ENCODE measurements around the gene PLCB1.
"Not testable (repeated sequence)": the region's sequence is repeated elsewhere in the genome, so short reads cannot be mapped to it uniquely, and the experiment has no call there.

PLCB1 gene

DNA sequence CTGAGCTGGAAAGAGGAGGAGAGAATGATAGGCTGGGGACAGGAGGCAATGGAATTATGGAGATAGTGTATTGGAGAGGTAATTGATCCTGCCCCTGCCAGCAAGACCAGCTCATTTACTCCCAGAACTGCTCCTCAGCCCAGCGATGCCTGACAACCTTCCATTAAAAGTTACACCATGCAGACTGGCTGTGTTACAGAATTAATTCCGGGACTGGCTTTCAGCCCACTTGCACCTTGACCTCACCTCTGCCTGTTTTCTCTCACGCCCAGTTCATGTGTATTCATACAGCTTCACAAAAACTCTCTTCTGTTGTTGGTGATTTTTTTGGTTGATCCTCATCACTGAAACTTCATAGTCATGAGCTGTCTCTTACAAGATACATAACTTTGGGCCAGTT is 207.3 kb downstream of the PLCB1 start:
- no peak for DNase-seq

DNA sequence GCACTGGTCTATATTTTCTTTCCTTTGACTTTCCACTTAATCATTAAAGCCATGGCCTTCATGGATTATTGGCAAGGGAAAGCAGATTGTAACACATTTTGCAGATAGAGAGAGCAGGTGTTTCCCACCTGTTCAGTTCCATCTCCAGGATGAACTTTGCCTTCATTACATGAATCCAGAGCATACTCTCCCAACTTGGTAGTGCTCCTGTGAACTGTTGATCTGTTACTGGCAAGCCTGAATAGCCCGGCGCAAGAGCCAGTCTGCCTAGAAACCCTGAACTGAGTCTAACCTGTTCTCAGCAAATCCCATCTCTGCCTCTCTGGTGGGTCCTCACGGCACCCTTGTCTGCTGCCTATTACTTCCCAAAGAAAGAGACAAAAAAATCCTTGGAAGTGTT is 210.3 kb downstream of the PLCB1 start:
- no peak for DNase-seq

DNA sequence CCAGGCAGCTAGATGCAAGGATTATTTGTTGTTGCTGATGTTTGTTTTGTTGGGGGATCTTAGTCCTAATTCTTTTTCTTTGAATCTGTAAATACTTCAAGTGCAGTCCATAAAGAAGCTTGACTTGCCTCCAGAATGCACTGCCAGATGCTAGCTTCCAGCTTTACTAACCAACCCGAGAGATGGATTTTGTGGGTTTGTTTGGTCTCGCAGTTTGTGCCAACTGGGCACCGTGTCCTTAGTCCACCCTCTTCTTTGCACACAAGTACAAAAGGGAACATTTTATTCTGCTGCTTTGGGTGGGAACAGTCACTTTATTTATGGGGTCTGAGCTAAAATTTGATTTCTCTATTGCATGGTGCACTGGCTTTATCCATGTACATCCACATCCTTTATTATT is 212.0 kb downstream of the PLCB1 start:
- no peak for DNase-seq

DNA sequence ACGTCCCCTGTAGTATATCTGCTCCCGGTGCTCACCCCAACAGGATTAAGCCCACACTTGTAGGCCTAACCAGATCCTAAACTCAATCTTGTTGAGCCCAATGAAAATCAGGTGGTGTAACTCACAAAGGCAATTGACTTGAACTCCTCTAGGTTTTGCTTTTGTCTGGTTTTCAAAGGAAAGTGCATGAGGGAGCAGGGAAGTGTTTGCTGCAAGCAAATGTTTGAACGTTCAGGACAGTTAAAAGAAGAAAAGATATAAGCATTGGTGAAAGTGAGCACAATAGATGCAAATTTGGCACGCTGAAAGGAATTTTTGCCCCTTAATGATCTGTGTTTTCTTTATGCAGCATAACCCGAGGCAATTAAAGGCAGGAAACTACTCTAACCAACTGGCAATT is 212.6 kb downstream of the PLCB1 start:
- DNase-seq, result no peak

DNA sequence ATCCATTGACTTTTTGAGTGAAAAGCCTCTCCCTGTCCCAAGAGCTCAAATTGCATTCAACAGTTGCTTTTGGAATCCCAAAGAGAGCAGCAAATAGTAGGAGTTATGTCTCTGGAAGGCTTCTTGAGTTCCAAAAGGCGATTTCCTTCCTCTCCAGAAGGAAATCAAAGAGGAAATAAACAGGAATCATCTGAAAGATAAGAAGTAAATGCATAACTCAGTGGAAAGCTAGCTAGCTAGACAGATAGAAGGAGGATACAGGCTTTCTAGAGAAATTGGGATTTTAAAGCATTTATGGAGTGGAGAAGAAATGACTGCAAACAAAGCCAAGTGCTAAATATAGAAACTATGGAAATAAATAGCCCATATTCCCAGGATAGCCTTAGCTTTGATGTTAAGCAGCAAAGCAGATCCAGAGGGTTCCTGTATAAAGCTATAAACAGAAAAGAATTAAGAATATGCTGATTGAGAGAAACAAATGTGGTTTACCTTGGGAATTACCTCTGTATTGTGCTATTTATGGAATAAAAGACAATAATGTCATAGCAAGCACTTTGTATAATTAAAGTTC is 214.7 kb downstream of the PLCB1 start:
- DNase-seq, result no peak

DNA sequence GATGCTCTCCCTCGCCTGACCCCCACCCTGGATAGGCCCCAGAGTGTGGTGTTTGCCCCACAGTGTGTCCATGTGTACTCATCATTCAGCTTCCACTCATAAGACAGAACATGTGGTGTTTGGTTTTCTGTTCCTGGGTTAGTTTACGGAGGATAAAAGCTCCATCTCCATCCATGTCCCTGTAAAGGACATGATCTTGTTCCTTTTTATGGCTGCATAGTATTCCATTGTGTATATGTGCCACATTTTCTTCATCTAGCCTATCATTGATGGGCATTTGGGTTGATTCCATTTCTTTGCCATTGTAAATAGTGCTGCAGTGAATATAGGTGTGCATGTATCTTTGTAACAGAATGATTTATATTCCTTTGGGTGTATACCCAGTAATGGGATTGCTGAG is 218.2 kb downstream of the PLCB1 start:
- DNase-seq, result not testable (repeated sequence)

DNA sequence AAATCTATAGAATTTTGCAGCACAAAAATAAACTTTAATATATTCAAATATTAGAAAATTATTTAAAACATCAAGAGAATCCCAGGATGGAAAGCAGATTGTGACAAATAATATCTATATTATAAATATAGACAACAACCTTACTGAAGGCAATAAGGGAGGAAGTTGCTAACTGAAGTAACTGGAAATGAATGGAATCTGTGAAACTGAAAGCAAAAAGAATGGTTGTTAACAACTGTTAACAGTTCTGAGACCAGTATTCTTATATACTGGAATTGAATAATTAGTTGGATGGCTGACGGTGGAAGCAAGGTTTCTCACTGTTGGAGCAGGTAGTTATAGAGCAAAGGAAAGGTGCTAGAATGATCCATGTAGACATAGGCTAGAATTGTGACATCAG is 220.4 kb downstream of the PLCB1 start:
- no peak for DNase-seq

DNA sequence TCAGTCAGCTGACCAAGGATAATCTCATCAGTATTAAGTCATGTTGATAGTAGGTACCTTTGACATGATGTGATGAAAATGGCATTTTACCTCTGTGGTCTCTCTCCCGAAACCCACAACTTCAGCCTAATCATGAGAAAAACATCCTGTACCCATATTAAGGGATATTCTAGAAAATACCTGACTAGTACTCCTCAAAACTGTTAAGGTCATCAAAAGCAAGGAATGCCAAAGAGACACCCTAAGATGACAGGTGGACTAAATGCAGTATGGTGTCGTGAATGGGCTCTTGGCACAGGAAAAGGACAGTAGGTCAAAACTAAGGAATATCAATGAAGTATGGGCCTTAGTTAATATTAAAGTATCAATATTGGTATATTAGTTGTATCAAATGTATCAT is 221.4 kb downstream of the PLCB1 start:
- no peak for DNase-seq

DNA sequence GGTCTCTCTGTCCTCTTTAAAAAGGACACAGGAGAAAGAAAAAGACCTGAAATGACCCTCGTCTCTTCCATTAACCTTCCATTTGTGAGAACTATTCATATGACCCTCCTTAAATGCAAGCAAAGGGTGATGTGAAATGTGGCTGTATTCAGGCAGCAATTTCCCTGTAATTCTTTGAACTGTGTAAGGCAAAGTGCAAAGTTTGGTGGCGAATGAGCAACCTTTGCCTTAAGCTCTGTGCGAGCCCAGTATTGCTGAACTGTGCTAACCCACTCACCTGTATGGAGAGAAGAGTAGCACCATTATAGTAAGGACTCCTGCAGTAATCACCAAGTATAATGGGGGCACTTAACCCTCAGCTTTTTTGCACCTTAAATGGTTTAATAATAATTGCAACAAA is 223.4 kb downstream of the PLCB1 start:
- no peak for DNase-seq

DNA sequence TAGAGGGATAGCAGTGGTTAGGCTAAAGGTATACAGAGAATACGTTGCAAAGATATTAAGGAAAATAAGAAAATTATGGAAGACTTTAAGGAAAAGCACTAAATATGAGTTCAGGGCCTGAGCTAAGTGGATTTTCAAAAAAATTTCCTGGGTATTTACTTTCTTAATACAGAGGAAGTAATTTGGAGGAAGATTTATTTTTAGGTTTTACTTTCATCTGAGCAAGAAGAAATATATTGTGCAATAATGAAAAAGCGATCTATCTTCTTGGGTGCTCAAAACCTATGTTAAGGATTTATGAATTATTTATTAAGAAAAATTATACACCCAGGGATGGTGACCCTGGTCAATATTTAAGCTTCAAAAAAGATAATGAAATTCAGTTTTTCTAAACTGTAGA is 224.7 kb downstream of the PLCB1 start:
- no peak for DNase-seq

DNA sequence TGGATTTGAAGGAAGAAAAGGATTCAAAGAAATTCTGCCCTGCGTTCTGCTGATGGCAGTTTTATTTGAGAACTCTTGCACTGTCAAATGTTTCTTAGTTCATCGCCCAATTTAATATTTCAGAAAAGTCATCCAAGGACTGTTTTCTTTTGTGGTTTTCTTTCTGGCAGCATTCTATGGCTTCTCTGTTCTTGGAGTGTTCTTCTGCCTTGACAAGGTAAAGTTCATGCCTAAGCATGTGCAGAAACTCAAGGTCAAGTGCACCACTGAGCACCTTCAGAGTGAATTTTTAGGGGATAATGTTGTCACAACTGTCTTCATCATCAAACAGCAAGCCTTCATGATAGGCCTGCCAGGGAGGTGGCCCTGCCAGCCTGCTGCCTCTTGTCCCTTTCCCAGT is 225.6 kb downstream of the PLCB1 start:
- DNase-seq, result no peak

DNA sequence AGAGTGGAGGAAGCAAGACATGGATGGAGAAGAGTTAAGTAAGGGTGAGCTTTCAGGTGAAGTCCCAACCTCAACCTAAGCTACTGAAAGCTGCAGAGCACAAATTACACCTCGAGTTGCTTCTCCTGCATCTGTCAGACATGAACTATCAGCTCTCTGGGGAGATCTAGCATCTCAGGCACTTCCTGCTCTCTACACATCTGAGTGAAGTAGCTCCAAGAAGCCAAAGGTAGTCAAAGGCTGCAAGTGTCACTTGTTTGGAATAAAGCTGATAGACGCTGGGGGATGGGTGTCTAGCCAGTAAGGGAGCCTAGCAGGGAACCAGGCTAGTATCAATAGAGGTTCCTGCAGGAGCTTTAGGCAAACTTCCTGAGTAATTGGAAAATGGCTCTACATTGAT is 228.0 kb downstream of the PLCB1 start:
- no peak for DNase-seq

DNA sequence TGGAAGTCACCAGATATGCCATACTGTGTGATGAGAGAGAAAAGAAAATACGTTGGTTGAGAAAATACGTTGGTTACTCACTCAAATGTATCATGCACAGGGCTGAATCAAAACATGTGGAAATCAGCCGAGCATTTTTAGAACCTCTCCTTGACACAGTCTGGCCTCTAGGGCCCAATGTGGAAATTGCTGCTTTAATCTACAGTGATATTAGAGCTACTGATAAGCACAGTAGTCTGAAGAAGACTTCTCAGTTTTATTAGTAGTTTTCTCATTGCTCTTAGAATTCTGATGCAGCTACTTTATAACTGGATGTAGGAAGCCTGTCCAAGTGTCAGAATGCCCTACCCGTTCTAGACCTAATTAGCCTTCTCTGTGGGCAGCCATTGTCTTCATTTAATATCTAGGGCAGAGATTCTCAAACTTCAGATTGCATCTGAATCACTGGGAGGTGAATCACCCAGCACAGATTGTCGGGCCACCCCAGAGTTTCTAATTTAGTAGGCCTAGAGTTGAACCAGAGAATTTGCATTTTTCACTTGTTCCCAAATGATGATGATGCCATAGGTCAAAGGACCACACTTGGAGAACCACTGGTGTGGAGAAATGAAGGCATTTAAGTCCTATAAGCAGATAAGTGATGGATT is 229.1 kb downstream of the PLCB1 start:
- DNase-seq, result peak; percentile 34

DNA sequence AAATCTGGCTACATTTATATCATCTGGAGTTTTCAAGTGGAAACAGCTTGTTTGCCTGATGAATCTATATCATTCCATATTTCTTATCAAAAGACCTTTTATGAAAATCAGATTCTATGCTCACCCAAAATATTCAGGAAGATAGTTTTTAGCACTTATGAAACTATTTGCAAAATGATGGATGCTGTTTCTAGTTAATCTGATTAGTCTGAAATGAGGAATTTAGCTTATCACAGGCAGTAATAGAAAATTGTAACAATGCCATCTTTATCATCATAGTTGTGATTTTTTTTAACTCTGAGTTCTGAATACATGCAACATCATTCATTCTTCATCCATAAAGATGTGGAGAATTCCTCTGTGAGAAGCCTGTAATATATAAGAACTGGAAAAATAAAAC is 229.7 kb downstream of the PLCB1 start:
- no peak for DNase-seq

DNA sequence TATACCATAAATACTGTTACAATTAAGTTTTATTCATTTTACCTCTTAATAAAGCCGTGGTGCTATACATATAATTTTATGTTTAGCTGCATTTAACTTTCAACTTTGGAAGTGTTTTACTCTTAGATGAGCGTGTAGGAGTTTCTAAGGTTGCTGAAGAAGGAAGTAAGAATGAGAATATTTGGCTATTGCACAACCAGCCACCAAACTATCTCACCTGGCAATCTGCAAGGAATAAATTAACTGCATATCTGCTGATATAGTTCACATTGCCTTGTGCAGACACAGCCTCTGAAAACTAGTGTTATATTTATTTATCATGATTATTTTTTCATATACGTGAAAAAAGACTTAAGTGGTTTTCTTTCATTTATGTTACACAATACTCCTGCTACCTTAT is 230.4 kb downstream of the PLCB1 start:
- no peak for DNase-seq

DNA sequence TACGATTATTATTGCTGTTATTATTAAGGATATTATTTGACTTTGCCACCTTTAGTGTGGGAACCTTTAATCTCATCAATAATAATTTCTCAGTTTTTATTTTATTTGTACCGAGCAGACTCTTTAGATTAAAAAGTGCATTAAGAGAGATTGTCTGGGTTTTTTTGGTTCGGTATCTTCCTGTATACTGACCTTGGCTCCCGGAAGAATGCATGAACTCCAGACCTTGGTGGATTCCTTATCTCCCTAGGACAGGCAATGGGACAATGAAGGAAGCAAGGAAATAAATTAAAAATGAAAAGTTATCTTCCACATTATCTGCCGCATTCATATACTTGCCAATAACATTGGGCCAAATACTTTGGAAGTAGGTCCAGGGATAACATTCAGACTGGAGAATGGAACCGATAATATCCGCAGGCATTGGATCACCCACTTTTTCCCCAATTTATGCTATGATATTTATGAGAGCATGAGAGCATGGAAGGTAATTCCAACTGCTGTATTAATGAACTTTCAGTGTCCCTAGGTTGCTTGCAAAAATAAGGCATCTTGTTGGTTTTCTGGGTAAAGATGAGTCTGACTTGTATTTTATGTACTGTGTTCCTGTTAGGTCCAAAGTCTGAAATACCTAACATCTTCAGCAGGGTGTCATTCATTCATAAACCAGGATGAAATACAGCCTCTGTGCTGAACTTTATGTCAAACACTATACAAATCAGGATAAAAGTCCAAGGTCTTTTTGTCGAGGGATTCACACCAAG is 232.1 kb downstream of the PLCB1 start:
- DNase-seq, result no peak

DNA sequence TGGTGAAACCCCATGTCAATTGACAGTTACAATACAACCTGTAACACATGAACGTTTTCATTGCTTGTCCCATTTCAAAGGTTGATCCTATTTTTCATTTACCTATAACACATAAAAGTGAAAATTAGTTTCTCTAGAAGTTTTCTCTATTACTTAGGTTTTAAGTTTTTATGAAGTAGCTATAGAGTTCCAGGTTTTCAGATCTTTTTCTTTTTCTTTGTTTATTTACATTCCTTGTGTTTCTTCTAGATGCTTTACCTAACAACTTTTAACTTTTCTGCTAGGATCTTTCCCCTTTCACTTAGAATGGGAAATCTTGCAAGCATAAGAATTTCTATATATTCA is 232.6 kb downstream of the PLCB1 start:
- no peak for DNase-seq

DNA sequence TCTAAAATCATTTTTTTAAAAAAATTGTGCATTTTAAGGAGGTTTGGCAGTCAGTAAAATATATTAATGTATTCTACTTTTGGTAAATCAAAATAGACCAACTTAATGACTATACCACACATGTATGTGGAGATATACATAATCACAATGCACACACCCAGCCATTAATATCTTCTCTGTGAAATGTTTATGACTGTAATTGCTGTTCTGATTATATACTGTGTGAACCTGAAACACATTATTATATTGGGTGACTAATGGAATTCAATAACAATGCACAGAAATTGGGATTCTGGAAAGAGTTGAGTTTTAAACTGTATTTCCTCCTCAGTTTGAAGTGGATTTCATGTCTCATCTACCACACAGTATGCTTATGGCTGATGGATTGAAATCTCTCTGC is 233.6 kb downstream of the PLCB1 start:
- no peak for DNase-seq

DNA sequence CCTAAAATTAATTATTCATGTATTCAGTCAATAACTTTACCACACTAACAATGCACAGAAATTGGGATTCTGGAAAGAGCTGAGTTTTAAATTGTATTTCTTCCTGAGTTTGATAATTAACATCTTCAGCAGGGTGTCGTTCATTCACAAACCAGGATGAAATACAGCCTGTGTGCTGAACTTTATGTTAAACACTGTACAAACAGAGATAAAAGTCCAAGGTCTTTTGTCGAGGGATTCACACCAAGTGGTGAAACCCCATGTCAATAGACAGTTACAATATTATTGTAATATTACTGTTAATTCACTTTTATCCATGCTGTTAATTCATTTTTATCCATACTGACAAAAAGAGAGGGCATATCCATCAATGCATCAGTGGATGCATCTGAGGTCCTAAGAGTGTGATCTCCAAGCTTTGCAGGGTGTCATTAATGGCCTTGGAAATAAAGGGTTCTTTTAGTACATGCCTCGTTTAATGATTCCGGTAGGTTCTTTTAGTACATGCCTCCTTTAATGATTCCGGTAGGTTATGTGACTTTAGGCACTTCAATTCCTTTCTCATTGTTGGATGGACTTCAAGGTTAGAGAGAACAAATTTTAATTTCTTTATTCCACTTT is 234.3 kb downstream of the PLCB1 start:
- DNase-seq, result no peak

DNA sequence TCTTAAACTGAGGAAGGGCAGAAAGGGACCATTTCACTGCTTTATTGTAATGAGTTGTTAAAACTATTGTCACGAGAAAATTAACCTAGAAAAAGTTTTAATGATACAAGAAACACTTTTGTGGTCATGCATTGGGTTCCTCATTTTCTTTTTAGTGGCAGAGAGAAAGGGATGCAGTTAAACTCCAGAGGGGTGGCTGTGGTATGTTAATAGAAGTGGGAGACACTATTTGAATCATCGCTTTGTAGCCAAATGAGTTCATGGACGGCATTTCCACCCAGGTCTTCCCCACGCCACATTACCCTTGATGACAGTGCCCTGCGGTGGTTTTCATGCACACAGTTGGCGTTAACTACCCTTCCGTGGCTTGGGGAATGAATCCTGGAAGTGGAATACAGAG is 235.6 kb downstream of the PLCB1 start:
- DNase-seq, result no peak

DNA sequence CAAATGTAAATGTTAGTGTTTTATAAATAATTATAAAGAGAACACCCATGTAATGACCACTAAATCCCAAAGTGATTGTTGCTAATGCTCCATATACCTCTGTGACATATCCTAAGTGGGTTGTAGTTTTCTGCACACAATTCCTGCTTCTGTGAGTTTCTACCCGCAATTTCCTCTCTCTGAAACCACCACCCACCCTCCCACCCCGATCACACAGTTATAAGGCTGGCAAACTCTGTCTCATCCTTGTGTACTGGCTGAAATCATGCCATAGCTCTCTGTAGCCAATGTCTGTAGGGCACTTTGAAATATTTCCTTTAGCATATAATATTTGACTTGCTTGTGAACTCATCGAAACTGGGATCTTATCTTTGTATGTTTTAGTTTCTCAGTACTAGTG is 236.6 kb downstream of the PLCB1 start:
- no peak for DNase-seq

DNA sequence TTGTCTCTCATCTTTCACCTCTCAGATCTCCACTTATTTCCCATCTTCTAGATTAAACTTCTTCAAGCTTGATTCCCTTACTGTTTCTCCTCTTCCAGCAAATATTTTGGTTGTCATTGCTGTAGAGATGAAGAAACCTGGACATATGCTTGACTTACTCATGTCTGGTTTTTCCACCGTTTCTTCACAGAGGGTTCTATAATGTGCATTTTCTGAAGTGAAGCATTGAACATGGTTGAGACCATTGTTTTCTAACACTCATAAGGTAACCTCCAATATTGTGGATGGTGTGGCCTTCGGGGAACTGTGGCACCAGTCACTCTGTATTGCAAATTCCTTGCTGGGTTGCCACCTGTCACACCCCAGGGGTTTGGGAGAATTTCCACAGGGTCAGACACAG is 237.2 kb downstream of the PLCB1 start:
- DNase-seq, result no peak

DNA sequence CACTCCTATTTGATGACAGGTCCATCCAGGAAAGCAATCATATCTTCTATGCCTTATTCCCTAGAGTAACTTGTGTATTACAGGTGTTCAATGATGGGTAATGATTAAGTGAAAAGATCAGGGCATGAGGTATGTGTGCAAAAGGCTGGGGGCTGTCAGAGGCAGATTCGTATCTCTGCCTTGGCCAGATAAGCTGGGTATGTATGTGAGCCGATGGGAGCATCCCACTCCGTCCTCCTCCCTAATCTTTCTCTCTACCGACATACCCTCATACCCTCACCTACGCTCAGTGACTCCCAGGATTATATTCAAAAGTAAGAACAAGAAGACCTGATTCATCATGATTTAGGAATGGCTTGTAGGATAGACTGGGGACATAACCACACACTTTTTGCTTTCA is 238.7 kb downstream of the PLCB1 start:
- no peak for DNase-seq

DNA sequence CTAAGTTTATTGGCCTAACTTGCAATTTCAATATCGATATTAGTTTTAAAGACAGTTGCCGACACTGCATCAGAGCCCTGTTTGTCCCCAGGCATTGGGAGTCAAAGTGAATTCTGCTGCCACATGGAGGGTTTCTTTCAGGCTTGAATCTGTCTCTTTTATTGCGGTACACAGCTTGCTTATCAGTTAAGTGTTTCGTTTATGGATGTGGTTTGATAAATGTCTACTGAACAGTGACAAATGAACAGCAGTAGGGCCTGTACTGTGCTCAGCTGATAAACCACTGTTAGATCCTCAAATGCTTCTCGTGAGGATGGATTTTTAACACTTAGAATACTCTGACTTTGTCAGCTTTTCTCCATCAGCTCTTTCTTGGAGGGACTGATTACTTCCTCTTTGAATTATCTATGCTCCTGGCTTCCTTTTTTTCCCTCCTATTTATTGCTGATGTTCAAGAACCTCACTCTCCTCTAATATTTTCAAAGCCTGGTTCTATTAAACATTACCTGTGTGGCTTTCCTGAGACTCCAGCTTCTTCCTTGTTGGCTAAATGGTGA is 240.8 kb downstream of the PLCB1 start:
- DNase-seq, result no peak

Measured in eye (tissue), 1 donor.